Activated CD8-positive, alpha-beta T cell treated with anti-CD3 and anti-CD28 coated beads for 36 hours (primary cell): ENCODE measurements around the gene BTBD7. TPM values are rescaled to one million over a fixed set of nuclear protein-coding genes. Genes with fewer than 3 reads are reported as not detected.
A peak's percentile ranks its signal among the peaks of the same experiment; 100 is the strongest.

Experiments used
- ATAC-seq: fragments of 200-7000 bp; cut with Tn5 transposase; one replicate; pipeline ENCODE4 v1.10.0; 2021; ENCODE audit warnings: mild to moderate bottlenecking, moderate library complexity
- CTCF ChIA-PET: fragments of 350-600 bp; sonication (Branson Sonifier 250); formaldehyde crosslinking; loops from one replicate; lab custom pipeline; 2021; ENCODE audit warnings: antibody characterized with exemption; lab: Charles Lee
- POLR2A ChIA-PET: fragments of 350-600 bp; sonication (Branson Sonifier 250); formaldehyde crosslinking; loops from one replicate; lab custom pipeline; 2021; ENCODE audit warnings: antibody characterized with exemption; lab: Charles Lee
- DNase-seq: peaks from one replicate; pipeline ENCODE4 v3.0.0-alpha.2; 2020
- H3K27ac Mint-ChIP-seq: one replicate; pipeline ENCODE4 v1.8.0; 2021; ENCODE audit warnings: mild to moderate bottlenecking, mixed read lengths
- H3K27me3 Mint-ChIP-seq: one replicate; pipeline ENCODE4 v1.8.0; 2021; ENCODE audit warnings: mixed read lengths
- H3K36me3 Mint-ChIP-seq: one replicate; pipeline ENCODE4 v1.8.0; 2021; ENCODE audit warnings: low read depth, mixed read lengths
- H3K4me1 Mint-ChIP-seq: one replicate; pipeline ENCODE4 v1.8.0; 2021; ENCODE audit warnings: low read depth, mixed read lengths
- H3K4me3 Mint-ChIP-seq: one replicate; pipeline ENCODE4 v1.8.0; 2021; ENCODE audit warnings: mild to moderate bottlenecking, moderate library complexity, mixed read lengths
- H3K9me3 Mint-ChIP-seq: one replicate; pipeline ENCODE4 v1.8.0; 2021; ENCODE audit warnings: mixed read lengths
- CTCF ChIP-seq: fragments of 200-600 bp; IDR thresholded peaks from one replicate; pipeline ENCODE4 v1.8.0; 2022; ENCODE audit warnings: antibody characterized with exemption, mild to moderate bottlenecking
- intact Hi-C: fragments of 100-400 bp; cut with micrococcal nuclease; formaldehyde crosslinking; loops from one replicate; pipeline ENCODE4 v1.10.0; 2022
- total RNA-seq, 2 experiments: library from RNA; stranded (reverse); gene quantifications; one replicate each; pipeline ENCODE4 v1.2.3, GENCODE V29; 2021

BTBD7 gene
- total RNA-seq, 2 experiments from 2014 or later: 8.7 to 12.6 TPM

- ChIA-PET CTCF (no interaction called here), POLR2A (no interaction called here)
- no peaks in the 10 kb centered on the region for H3K27me3 Mint-ChIP-seq
- no peak overlapping the region for H3K27ac Mint-ChIP-seq
- intact Hi-C loops: no loop called here
- H3K4me1 Mint-ChIP-seq: peaks cover 1% of the 10 kb centered on the region
- no peak for DNase-seq
- peaks cover 40% of the 10 kb centered on the region for H3K36me3 Mint-ChIP-seq
- no peak overlapping the region for H3K4me3 Mint-ChIP-seq
- TF ChIP-seq CTCF: no peak
- ATAC-seq: no peak
- no peaks in the 10 kb centered on the region for H3K9me3 Mint-ChIP-seq
These were observed 118.2 kb downstream of the BTBD7 start for GRCh38 chr14:93214598-93214997.

- Mint-ChIP-seq H3K9me3 (no peaks in the 10 kb centered on the region), H3K27me3 (no peaks in the 10 kb centered on the region), H3K4me3 (no peak overlapping the region), H3K27ac (no peak overlapping the region), H3K4me1 (peaks cover 17% of the 10 kb centered on the region), H3K36me3 (peaks cover 36% of the 10 kb centered on the region)
- ChIA-PET POLR2A (no interaction called here), CTCF (no interaction called here)
- TF ChIP-seq CTCF: no peak
- intact Hi-C loops: no loop called here
- DNase-seq: no peak
- no peak for ATAC-seq
These were observed 120.4 kb downstream of the BTBD7 start for GRCh38 chr14:93212432-93212831.

GRCh38 chr14:93207468-93208308 lies 125.1 kb downstream of the BTBD7 start:
- DNase-seq (peak; percentile 65), ATAC-seq (peak; percentile 47)
- peak; percentile 50 for TF ChIP-seq CTCF
- ChIA-PET CTCF (interaction anchor here (0.9 to 2.5 kb wide), 6 partner anchors 11 to 411 kb away, joined by 4 to 26 read pairs (median 4); partner anchors contain the start of genes LYSET and MOAP1), POLR2A (interaction anchor here (0.7 to 5.1 kb wide), 7 partner anchors 10 to 780 kb away, joined by 3 to 50 read pairs (median 3); partner anchors contain the start of genes LYSET and MOAP1)
- Mint-ChIP-seq H3K4me3 (peak overlapping the region; percentile 70), H3K27me3 (no peaks in the 10 kb centered on the region), H3K4me1 (peaks cover 33% of the 10 kb centered on the region), H3K36me3 (peaks cover 28% of the 10 kb centered on the region), H3K9me3 (no peaks in the 10 kb centered on the region), H3K27ac (peak overlapping the region; percentile 95)
- intact Hi-C loops: loop anchor here (5.0 kb wide), 1 partner anchor 125 kb away; the partner anchor contains the start of gene BTBD7

GRCh38 chr14:93206793-93207467 lies 125.9 kb downstream of the BTBD7 start, which contains the start of the genes GON7 and UBR7:
Gene GON7, minus strand, starts transcription at chr14:93207065. Its CDS starts 28 bp downstream, at chr14:93207037.
Gene UBR7, plus strand, starts transcription at chr14:93207256. Its CDS starts 36 bp downstream, at chr14:93207292.
- DNase-seq: peak; percentile 93
- TF ChIP-seq CTCF: no peak
- peak within 1 kb of the TSS; percentile 95 for H3K27ac Mint-ChIP-seq
- H3K36me3 Mint-ChIP-seq: peaks cover 25% of the 10 kb centered on the region
- no peaks in the 10 kb centered on the region for H3K27me3 Mint-ChIP-seq
- ChIA-PET CTCF (interaction anchor here (0.9 to 3.5 kb wide), 8 partner anchors 10 to 412 kb away, joined by 3 to 26 read pairs (median 4); partner anchors contain the start of genes LYSET and MOAP1), POLR2A (interaction anchor here (0.7 to 5.1 kb wide), 11 partner anchors 9 to 780 kb away, joined by 3 to 50 read pairs (median 3); partner anchors contain the start of genes LYSET and MOAP1)
- intact Hi-C loops: loop anchor here (5.0 kb wide), 1 partner anchor 125 kb away; the partner anchor contains the start of gene BTBD7
- no peaks in the 10 kb centered on the region for H3K9me3 Mint-ChIP-seq
- peaks cover 36% of the 10 kb centered on the region for H3K4me1 Mint-ChIP-seq
- peak; percentile 93 for ATAC-seq
- H3K4me3 Mint-ChIP-seq: peak within 1 kb of the TSS; percentile 70
